ENCODE data around the gene KIAA1549.

Gene KIAA1549

DNA sequence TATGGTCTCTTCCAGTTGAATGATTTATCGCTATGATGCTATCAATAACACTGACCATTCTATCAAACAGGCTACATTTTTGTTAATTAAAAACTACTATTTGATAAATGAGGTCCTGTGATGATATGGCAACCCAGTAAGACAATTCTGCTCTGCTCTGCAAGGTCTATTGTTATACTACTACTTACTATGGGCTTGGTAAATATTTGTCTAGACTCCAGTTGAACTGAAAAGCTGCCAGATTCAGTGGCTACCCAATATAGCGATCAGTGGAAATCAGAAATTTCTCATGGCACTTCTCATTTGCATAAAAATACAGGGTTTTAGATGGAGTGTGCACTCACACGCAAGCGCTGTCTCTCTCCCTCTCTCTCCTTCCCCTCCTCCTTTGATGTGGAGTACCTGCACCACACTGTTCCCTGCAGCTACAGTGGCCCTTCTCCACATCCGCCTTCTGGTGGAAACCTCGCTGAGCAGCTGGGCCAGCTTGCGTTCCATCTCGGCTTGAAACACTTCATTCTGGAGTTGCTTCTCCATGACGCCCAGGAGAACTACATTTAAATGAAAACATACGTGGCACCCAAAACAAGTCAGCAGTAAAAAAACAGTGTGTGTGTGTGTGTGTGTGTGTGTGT is 77.9 kb downstream of the KIAA1549 start:
- no peak for DNase-seq

GRCh38 chr7:138902161-138902560 is 79.0 kb downstream of the KIAA1549 start:
- DNase-seq, result no peak

GRCh38 chr7:138900035-138900828 is 81.0 kb downstream of the KIAA1549 start:
- DNase-seq, result no peak

DNA sequence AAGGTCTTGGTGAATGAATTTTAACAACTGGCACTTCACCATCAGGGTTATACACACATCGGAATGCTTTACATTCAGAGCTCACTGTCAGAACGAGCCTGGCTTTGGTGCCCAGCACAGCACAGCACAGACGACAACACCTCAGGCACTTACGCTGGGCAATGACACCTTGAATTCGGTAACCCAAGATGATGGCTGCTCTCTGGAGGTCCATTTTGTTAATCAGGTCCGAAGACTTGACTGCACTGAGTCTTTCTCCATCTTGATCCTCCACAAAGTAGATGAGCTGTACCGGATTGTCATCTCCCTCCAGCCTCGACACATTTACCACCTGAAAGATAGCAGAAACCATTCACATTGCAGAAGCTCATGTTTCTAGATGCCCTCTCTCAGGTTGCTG is 82.4 kb downstream of the KIAA1549 start:
- no peak for DNase-seq

DNA sequence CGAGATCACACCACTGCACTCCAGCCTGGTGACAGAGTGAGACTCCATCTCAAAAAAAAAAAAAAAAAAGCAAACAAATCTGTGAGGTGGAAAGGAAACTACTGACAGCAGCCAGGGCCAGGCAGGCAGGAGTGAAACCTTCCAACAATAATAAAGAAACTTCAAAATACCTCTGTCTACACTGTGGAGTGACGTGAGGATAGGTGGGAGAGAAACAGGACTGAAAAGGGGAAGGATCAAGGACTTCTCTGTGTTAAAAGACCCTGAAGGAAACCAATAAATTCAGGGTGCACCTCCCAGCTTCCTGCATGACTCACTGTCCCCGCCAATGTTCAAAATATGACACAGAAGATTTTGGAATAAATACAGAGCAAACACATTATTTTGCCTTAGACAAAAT is 82.9 kb downstream of the KIAA1549 start:
- no peak for DNase-seq

GRCh38 chr7:138895679-138896078 is 85.5 kb downstream of the KIAA1549 start:
- no peak for DNase-seq

DNA sequence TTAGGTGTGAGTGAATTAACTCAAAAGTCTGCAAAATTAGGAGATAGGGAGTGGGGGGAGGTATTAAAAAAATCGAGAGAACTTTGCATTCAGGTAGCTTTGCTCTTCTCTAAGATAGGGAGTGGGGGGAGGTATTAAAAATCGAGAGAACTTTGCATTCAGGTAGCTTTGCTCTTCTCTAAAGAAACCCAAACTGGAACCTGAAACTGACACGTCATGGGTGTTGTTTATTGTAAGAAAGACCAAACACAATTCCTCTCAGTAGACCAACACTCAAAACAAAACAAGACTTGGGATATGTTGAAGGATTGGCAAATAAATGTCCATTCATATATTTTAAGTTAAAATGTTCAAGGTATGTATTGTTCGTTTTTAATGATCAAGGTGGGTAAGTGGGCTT is 87.9 kb downstream of the KIAA1549 start:
- DNase-seq, result no peak

- DNase-seq, result no peak
These were observed 88.4 kb downstream of the KIAA1549 start for GRCh38 chr7:138892812-138893211.

DNA sequence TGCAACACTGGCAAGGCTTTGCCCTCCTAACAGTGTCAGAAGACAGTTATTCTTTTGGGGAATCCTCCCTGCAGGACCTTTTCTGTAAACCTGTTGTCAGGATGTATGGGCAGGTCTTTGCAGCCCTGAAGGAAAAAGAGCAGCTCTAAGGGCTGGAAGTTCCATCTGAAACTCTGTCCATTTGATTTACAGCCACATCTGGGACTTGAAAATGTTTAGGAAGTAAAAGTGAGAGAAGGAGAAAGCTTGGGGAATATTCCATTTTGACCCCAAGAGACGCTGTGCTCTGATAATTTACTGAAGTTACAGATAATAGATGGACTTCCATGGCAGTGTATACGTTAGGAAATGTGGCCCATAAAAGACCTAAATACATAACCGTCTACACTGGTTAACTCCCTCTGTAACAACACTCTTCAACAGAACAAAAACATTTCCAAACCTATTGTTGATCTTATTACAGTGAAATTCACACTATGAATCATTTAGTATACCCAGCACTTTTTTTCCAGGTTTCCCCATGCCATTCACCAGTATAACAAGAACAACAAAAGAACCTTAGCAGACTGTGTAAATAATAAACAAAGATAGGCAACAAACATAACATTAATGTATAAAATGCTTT is 89.1 kb downstream of the KIAA1549 start:
- DNase-seq, result no peak

DNA sequence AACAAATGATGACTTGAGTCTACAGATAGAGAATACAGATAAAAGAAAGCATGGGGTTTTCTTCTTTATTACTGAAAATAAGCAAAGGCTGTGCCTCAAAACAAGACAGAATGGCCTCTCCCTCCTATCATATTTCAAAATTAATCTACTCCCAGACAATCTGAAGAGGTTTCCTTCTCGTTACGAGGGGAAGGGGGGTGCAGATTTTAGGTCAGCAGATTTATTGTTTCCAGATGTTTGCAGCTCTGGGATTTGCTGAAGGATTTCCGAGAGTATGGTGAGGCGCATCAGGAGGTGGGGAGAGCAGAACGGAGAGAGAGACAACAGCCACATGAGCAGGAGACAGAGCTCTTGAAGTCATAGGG is 89.8 kb downstream of the KIAA1549 start:
- peak; percentile 60 for DNase-seq

- no peak for DNase-seq
These were observed 90.4 kb downstream of the KIAA1549 start for GRCh38 chr7:138890499-138891445.

GRCh38 chr7:138889582-138890498 is 91.3 kb downstream of the KIAA1549 start:
- no peak for DNase-seq

DNA sequence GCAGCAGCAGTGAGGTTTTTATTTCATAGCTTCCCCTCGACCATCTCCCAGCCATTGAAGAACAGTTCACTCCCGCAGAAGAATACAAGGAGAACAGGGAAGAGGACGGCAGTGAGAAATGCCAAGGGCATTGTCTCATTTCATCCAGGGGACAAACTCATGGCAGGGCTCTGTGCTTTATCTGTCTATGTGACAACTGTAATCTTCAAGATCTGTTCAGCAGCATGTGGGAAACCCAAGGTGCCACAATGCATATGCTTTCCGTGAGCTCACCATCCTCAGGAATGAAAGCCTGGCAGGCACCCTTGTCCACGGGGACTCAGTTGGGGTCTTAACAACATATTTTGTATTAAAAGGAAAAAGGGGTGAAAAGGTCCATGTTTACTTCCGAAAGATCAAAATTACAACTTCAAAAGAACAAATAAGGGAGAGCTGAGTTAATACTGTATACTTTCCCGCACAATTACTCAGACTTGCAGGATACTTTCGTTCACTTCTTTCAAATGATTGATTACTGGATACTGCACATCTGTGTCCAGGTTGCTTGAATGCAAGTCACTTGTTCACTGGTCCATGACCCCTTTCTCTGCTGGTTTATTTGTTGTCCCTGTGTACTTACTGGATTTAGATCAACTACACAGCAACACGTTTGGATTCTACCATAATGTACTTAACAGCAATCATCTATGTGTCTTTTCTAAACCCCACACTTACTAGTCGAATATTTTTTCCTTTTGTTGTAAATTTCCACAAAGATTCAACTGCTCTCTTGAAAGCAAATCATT is 93.1 kb downstream of the KIAA1549 start:
- no peak for DNase-seq

DNA sequence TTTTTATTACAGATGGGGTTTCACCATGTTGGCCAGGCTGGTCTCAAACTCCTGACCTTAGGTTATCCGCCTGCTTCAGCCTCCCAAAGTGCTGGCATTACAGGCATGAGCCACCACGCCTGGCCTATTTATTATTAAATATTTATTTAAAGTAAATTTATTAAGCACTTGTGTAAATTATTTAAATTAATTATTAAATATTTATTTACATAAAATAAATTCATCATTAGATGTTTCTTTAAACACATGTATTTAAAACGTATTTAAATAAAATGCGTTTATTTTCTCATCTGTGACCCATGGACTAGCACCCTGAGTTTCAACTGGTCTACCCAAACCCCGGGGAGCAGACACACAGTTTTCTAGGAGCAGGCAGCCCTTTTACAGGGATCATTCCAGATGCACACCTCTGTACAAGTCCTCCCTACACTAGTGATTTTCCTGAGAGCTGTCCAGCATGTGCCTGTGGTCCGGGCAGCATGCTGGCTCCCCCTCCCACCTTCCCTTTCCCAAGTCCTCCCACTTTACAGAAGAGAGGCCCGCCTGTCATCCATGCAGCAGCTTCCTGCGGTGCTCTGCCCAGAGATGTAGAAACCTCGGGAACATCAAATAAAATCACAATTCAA is 94.0 kb downstream of the KIAA1549 start:
- no peak for DNase-seq

- DNase-seq, result peak; percentile 34
These were observed 94.7 kb downstream of the KIAA1549 start for GRCh38 chr7:138886501-138886917.

- DNase-seq, result no peak
These were observed 95.6 kb downstream of the KIAA1549 start for GRCh38 chr7:138885383-138886147.

- no peak for DNase-seq
These were observed 98.9 kb downstream of the KIAA1549 start for GRCh38 chr7:138882249-138882648.

DNA sequence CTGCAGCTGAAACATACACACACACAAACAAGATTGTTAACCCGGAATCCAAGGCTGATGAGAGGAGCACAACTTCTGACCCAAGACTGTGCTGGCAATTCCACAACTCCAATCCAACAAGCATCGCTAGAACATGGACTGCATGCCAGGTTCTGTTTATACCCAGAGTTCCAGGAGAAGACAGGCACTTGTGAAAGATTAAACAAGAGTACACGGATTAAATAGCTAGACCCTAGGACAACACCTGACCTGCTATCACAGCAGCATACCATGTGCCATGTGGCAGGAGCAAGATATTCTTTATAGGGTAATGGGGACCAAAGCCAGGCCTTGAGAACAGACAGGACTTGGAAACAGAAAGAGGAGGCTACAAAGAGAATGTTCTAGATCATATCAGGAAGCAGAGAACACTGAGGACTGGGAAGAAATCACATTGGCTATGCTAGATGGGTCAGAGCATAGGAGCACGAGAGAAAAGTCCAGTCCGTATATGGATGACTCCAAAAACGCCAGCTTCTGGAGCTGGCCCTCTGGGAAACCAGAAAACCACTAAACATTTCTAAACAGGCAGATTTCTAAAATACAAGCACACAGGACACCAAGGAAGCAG is 99.5 kb downstream of the KIAA1549 start:
- no peak for DNase-seq

GRCh38 chr7:138880881-138881578 is 100.2 kb downstream of the KIAA1549 start:
- DNase-seq, result no peak

All from NCI-H524 treated with DMSO at 0.1 percent for 48 hours (cell line).